ENCODE results near the gene FABP7.

Gene FABP7

GRCh38 chr6:122798099-122798641 lies 18.7 kb downstream of the FABP7 start:
- no peak for DNase-seq (ENCODE audit: low read depth)

- DNase-seq (ENCODE audit: low read depth) = no peak
These were observed 19.7 kb downstream of the FABP7 start for GRCh38 chr6:122799140-122799745.

DNA sequence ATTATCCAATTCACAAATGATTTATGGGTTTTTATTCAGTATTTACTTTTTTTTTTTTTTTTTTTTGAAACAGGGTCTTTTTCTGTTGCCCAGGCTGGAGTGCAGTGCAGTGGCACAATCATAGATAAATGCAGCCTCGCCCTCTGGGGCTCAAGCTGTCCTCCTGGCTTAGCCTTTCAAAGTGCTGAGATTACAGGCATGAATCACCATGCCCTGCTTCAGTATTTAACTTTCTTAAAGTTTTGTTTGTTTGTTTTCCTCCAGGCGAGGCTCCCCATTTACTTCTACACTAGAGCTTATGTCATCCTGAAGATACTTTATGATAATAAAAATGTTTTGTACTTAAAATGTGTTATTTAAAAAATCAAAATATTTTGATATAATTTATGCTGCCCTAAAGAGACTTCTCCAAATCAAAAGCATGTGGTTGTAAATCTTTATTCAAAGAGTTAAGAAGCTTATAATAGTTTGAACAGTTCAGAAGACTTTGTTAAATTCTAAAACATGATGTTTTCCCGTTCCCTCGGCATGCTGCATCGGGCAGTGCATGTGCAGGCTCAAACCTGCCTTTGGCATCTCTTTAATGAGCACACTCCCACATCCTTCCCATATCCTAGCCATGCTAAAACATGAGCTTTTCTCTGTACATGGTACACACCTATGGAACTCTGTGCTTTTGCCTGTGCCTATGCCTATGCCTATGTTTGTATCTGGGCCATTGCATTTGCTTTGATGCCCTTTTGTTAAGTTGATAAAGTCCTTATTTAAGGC lies 20.6 kb downstream of the FABP7 start:
- DNase-seq (ENCODE audit: low read depth) = no peak

DNA sequence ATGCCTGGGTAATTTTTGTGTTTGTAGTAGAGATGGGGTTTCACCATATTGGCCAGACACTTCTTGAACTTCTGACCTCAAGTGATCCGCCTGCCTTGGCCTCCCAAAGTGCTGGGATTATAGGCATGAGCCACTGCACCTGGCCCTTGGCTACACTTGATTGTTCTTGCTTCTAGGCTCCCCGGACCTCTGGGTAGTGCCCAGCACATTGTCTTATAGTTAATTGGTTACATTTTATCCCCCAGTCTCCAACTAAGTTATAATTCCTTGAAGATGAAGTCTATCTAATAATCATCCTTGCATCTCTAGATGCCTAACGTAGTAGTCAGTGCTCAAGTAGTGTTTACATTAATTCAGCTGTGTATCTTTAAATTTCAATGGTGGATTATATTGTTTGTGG lies 21.4 kb downstream of the FABP7 start:
- DNase-seq (ENCODE audit: low read depth) = no peak

DNA sequence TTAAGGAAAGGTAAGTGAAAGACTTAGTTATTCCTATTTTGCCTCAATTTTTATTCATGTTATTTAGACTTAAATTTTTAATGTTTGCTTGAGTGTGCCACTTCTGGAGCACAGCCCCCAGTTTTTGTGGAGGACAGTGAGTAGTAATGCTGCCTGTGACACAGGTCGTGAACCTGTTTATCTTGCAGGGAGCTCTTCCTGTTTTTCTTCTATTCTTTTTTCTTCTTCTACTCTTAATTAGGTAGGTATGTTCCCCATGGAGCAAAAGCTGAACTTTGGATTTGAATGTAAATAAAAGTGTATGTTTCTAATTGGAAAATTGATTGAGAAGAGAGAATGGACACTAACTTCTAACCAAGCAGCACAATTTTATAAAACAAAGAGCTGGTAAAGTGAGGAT lies 21.9 kb downstream of the FABP7 start:
- DNase-seq (ENCODE audit: low read depth) = no peak

DNA sequence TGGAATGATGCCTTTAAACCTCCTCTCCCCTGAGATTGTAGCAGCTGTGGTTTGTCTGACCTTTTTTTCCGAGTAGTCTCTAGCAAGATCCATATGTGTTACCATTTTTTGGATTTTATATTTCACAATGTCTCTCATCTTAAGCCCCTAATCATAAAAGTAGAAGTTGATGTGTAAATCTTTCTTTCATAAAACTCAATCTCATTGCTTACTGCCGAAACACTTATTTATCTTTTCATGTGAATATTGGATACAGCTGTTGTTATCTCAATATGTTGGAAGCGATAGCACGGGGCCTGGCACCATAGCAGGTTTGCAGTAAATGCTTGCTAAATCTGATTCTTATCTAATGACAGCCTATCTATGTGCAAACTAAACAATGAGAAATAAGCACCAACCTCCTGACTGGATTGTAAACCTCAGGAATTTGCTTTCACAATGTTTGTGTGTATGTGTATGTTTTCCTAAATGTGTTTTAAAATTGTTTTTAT lies 23.7 kb downstream of the FABP7 start:
- DNase-seq (ENCODE audit: low read depth) = no peak

DNA sequence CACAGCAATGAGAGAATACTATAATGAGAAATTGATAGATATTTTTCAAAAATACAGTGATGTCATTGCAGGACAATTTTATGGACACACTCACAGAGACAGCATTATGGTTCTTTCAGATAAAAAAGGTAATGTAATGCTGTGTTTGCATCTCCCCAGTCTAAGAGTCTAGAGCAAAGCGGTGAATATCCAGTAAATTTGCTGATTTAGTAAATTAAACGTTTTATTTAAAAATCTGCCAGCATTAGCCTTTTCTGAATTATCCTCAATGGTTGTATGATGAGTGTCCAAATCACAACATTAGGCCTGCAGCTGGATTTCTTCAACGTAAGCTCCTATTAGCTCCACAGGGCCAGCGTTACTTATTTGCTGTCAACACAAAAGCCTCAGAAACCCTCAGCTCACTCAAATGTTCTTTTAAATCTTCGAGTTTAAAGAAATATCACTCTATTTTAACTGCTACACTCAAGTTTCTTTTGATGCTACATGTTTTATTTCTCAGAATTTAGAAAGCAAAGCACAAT lies 25.5 kb downstream of the FABP7 start:
- DNase-seq (ENCODE audit: low read depth) = no peak

DNA sequence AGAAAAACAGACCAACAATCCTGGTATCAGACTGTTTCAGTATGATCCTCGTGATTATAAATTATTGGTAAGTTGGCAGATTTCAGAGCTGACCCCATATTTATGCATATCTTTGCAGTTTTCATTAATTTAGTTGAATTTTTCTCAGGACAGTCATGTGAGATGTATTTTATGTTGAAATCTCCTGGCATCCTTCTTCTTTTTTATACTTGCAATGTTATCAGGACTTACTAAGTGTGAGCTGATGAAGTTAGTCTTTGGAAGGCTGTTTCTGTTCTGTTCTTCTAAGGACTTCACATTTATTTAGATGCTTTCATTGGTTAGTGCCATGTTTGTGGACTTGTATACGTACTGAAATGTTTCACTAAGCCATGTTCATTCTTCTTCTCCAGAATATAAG lies 26.8 kb downstream of the FABP7 start:
- no peak for DNase-seq (ENCODE audit: low read depth)

GRCh38 chr6:122808121-122808885 lies 28.8 kb downstream of the FABP7 start:
- no peak for DNase-seq (ENCODE audit: low read depth)

- DNase-seq (ENCODE audit: low read depth) = no peak
These were observed 29.5 kb downstream of the FABP7 start for GRCh38 chr6:122809001-122809400.

- no peak for DNase-seq (ENCODE audit: low read depth)
These were observed 30.2 kb downstream of the FABP7 start for GRCh38 chr6:122809691-122810090.

GRCh38 chr6:122810189-122810588 lies 30.7 kb downstream of the FABP7 start:
- no peak for DNase-seq (ENCODE audit: low read depth)

DNA sequence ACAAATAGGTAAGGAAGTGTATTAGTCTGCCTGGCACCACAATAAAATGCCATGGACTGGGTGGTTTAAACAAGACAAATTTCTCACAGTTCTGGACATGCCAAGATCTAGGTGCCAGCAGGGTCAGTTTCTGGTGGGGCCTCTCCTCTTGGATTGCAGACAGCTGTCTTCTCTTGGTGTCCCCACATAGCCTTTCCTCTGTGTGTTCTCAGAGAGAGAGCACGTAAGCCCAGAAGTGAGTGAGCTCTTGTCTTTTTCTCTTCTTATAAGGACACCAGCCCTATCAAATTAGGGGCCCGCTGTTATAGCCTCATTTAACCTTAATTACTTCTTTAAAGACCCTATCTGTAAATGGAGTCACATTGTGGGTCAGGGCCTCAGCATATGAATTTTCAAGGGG lies 37.8 kb downstream of the FABP7 start:
- DNase-seq (ENCODE audit: low read depth) = no peak

DNA sequence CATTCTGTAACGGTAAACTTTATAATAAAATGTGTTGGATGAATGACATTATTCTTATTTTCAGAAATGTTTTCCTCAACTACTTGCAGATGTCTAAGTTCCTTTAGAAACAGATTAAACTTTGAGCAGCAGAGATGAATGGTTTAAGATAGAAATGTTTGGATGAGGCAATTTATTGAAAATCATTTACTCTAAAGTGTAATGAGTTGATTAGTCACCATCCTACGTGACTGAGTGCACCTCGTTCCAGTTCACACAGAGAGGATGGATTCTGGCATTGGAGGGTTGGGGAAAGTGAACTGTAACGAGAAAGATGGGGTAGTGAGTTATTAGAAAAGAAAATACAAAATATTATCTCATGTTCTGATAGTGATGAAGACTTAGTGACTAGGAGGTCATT lies 38.2 kb downstream of the FABP7 start:
- no peak for DNase-seq (ENCODE audit: low read depth)

DNA sequence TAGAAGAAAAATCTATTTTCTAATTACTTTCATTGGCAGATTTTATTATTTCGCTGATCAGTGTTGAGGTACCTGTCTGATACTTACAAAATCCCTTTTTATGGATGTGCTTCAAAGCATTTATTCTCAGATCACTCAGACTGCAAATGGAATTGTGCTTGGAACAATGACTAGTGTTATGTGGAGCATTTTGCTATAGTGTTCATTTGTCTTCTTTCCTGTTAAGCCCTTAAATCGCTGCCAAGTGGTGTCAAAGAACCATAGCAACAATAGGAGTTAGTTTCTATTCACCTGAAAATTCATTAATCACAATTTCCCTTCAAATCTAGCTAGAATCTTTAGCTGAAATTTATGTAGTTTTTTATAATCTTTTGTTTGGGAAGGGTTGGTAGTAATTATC lies 39.4 kb downstream of the FABP7 start:
- no peak for DNase-seq (ENCODE audit: low read depth)

DNA sequence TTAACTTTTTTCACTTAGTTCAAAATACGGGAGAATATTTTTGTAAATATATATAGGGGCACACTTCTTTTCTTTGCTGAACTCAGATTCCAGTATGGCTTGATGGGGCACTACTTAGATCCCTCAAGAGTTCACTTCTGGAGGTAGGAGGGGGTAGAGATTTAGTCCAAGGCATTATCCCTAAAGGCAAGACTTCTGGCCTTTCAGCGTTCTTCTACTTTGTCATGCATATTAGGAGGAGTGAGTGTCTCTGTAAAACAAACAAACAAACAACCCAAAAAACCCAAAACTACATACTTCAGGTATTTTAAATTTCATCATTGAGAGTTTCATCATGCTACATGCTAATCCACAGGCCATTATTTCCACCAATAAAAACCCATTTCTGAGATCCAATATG lies 41.6 kb downstream of the FABP7 start:
- DNase-seq (ENCODE audit: low read depth) = no peak

DNA sequence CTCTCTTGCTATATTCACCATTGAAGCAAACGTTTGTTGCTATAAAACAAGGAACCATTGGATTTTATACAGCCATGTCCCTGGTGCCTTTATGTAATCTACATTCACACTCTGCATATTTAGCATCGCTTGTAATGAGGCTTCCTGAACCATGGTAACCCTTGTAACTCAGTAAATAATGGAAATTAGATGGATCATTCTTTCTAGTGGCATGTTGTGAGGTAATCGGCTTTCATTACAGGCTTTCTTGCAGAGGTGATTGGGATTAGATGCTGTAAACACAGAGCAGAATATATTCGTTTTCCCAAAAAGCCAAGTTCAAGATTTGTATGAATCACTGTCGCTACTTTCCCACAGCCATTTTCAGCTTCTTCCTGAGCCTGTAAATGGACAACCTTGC lies 45.6 kb downstream of the FABP7 start:
- DNase-seq (ENCODE audit: low read depth) = no peak

DNA sequence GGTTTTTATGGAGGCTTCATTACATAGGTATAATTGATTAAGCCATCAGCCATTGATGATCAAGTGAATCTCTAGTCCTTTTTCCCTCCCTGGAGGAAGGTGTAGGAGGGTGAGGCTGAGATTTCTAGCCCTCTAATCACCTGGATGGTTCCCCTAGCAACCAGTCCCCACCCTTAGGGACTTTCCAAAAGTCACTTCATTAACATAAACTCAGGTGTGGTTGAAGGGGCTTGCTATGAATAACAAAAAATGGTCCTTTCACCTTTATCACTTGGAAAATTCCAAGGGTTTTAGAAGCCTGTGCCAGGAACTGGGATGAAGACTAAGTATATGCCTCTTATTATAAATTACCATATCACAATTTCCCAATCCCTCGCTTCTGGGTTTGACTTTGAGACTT lies 49.9 kb downstream of the FABP7 start:
- no peak for DNase-seq (ENCODE audit: low read depth)

- no peak for DNase-seq (ENCODE audit: low read depth)
These were observed 52.0 kb downstream of the FABP7 start for GRCh38 chr6:122831511-122831910.

DNA sequence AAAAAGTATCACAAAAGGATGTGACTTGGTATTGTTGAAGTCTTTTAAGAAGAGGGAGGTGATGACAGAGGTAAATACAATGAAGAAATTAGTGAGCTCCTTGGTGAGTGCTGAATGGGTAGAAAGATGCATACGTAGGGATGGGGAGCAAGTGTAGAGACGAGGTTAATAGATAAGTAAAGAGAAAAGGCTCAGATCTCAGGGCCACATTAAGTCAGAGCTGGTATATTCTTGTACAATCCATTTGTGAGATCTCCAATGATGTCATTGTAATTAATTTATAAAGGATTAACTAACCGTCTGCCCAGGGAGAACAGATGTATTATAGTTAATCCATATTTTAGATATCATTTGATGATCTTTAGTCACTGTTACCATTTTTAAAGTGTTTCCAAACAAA lies 52.9 kb downstream of the FABP7 start:
- no peak for DNase-seq (ENCODE audit: low read depth)

GRCh38 chr6:122833021-122833491 lies 53.5 kb downstream of the FABP7 start:
- DNase-seq (ENCODE audit: low read depth) = no peak

All from GM04504 (cell line).